CD4-positive, alpha-beta T cell treated with Interleukin-6 for 4 hours (primary cell): ENCODE data around the gene GRB7.
"Not testable (repeated sequence)": the region's sequence is repeated elsewhere in the genome, so short reads cannot be mapped to it uniquely, and the experiment has no call there.

Experiments
- DNase-seq: peaks from one replicate; pipeline ENCODE4 v3.0.0-alpha.2; 2020; ENCODE audit warnings: mixed read lengths

GRB7 gene

DNA sequence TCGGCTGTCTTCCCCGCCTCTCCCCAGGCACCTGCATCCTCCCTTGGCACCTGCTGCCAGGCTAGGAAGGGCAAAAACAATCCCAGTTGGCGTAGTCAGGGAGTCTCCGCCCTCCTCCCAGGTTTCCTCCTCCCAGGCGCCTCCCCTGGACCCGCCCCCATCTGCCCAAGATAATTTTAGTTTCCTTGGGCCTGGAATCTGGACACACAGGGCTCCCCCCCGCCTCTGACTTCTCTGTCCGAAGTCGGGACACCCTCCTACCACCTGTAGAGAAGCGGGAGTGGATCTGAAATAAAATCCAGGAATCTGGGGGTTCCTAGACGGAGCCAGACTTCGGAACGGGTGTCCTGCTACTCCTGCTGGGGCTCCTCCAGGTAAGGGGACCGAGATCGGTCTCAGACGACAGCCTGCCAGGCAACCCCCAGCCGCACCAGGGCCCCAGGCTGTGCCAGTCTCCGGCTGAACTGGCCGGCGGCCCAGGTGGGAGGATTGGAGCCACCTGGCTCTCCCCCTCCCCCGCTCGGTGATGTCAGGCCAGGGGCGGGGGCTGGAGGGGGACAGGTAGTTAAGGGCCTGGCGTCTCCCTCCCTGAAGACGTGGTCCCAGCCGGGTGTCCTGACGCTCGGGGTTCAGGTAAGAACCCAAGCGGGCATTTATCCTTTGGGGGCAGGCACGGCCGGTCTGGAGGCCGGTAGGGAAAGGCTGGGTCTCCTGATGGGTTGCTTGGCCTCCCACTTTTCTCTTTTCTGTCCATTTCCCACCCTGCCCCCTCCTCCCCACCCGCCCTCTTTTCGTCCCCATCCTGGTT is at the start of gene GRB7:
GRB7 (plus strand) TSS at position 179 of the 808 bp plus-strand sequence. CDS start 4,364 bp downstream, outside the sequence.
- peak; percentile 31 for DNase-seq

DNA sequence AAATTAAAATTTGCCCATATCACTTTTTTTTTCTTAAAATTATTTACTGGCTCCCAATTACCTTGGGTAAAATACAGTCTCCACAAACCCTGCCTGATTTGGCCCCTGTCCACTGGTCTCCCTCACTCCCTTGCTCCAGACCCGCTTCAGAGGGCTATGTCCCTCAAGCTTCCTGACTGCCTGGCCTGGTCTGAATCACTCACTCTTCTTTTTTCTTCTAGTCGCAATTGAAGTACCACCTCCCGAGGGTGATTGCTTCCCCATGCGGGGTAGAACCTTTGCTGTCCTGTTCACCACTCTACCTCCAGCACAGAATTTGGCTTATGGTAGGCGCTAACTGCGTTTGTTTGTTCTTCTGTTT is 49.3 kb upstream of the GRB7 start:
- no peak for DNase-seq

DNA sequence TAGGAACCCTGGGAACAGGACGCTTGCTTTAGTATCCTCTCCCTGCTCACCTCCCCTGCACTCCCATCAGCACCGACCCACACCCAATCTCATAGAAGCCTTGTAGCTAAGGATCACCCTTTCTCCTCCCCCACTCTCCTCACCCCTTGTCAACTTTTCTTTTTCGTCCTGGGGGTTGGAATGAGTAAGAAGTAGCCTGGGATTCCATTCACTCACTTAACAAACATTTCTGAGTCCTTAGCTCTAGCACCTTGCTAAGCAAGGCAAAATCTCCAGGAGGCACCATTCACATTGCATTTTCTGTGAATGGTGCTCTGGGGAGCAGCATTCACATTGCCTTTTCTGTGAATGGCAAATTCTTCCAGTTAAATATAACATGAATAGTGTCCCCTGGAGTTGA is 48.8 kb upstream of the GRB7 start:
- no peak for DNase-seq

DNA sequence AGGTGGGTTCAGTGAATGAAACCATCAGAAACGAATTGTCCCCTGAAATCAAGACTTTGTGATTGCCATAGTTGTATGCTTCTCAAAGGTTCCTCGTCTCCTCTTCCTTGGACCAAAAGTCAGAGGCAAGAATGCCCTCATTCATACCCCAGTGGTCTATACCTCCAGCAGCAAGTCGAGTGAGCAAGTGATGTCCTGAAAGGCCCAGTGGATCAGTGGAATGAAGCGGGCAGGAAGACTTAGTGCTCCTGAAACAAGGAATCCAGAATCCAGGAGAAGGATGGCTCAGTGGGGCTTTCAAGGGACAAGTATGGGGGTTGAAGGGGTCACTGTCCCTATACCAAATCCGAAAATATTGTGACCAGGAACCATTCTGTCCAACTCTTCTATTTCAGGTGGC is 43.1 kb upstream of the GRB7 start:
- DNase-seq: no peak

DNA sequence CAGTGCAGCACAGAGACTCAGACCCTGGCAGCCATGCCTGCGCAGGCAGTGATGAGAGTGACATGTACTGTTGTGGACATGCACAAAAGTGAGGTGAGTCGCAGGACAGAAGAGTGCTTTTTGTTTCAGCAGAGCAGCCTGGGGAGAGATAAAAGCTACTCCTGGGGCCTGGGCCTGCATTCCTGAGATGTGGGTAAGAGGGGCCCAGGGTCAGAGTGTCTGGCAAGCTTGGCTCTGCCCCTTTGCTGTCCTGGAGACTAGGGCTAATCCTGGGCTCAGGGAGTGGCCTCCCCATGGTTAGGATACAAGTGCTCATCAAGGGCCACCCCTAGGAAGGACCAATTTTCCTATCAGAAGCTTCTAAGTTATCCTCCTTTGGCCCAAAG is 42.7 kb upstream of the GRB7 start:
- no peak for DNase-seq

DNA sequence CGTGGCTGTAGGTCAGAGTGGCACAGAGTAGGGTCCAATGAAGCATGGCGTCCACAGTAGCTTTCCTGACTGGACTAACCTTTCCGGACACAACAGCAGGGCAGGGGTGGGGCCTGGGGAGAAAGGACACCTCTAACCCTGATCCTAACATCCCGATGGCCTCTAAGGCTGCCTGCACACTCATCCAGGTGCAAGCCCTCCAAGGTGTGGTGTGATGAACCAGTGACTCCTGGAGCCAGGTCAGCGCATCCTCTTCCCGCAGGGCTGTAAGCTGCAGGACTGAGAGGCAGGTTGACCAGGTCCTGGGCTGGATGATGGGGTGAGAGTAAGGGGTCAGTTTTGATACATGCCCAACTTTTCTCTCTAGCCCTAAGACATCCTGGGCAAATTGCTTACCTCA is 41.0 kb upstream of the GRB7 start:
- DNase-seq: no peak

DNA sequence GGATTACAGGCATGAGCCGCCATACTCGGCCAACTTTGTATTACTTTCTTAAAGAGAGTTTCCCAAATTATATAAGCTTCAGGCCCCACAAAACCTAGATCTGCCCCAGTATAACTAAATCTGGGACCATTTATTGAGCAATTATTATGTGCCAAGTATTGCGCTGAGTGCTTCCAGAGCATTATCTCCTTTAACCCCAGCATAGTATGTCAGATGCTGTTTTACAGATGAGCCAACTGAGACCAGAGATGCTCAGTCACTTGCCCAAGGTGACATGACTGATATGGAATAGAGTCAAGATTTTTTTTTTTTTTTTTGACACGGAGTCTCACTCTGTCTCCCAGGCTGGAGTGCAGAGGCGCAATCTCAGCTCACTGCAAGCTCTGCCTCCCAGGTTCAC is 39.8 kb upstream of the GRB7 start:
- no peak for DNase-seq

DNA sequence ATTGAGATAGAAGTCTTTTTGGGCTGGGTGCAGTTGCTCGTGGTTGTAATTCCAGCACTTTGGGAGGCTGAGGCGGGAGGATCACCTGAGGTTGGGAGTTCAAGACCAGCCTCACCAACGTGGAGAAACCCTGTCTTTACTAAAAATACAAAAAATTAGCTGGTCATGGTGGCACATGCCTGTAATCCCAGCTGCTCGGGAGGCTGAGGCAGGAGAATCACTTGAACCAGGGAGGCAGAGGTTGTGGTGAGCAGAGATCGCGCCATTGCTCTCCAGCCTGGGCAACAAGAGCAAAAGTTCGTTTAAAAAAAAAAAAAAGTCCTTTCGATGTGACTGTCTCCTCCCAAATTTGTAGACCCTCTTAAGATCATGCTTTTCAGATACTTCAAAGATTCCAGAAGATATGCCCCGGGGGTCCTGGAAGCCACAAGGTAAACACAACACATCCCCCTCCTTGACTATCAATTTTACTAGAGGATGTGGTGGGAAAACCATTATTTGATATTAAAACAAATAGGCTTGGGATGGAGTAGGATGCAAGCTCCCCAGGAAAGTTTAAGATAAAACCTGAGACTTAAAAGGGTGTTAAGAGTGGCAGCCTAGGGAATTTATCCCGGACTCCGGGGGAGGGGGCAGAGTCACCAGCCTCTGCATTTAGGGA is 38.5 kb upstream of the GRB7 start:
- DNase-seq: not testable (repeated sequence)

DNA sequence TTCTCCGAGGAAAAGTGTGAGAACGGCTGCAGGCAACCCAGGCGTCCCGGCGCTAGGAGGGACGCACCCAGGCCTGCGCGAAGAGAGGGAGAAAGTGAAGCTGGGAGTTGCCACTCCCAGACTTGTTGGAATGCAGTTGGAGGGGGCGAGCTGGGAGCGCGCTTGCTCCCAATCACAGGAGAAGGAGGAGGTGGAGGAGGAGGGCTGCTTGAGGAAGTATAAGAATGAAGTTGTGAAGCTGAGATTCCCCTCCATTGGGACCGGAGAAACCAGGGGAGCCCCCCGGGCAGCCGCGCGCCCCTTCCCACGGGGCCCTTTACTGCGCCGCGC is 38.0 kb upstream of the GRB7 start, which contains the start of gene ERBB2:
ERBB2 (plus strand) TSS at position 247 of the 330 bp plus-strand sequence. CDS start 175 bp downstream, outside the sequence.
- DNase-seq: no peak

DNA sequence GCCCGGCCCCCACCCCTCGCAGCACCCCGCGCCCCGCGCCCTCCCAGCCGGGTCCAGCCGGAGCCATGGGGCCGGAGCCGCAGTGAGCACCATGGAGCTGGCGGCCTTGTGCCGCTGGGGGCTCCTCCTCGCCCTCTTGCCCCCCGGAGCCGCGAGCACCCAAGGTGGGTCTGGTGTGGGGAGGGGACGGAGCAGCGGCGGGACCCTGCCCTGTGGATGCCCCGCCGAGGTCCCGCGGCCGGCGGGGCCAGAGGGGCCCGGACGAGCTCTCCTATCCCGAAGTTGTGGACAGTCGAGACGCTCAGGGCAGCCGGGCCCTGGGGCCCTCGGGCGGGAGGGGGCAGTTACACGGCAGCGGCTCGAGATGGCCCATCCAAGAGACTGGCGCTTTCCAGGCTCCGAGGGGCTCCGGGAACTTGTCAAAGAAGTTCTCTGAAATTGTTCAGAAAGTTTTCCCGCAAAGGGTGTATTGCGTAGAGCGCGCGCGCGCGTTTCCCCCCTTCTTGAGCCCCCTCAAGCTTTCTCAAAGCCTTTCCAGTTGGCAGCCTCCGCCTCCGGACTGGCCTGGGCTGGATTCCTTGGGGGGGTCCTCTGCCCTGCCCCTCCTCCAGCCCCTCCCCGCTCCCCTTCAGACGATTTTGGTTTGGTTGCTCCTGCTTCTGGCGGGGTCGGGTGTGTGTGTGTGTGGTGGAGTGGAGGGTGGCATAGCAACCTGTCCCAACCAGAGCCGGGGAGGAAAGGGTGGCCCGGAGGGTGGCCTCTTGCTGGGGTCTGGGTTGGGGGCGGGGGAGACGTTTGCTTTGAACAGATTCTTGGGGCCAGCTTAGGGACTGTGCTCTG is 37.4 kb upstream of the GRB7 start:
- DNase-seq: no peak

DNA sequence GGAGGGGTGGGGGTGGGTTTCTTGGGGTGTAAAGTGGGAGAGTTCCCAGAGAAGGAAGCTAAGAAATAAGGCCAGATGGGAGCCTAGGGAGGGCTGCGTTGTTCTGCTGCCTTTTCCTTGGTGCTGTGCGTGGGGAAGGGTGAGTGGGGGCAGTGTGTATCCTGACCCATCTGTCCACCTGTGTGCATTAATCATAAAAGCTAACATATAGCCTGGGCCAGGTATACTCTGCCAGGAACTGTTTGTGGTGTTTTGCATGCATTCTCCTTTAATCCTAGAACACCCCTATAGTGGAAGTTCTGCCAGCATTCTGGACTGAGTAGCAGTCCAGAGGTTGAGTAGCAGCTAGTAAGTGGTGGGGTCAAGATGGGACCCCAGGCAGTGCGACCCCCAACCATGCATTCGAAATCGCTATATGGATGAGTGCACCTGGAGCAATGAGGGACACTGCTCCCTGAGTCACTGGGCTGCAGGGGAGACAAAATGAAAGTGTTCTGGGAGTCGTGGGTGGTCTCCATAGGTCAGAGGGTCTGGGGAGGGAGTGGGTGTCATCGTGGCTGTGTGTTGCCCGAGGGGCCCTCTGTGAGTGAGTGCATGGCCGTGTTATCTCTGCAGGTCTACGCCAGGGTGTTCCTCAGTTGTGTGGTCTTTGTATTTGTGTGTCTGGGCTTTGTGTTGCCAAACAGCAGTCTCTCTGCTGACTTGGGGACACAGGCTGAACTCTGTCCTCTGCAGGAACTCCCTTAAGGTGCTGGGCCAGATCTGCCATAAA is 36.5 kb upstream of the GRB7 start:
- DNase-seq: no peak

DNA sequence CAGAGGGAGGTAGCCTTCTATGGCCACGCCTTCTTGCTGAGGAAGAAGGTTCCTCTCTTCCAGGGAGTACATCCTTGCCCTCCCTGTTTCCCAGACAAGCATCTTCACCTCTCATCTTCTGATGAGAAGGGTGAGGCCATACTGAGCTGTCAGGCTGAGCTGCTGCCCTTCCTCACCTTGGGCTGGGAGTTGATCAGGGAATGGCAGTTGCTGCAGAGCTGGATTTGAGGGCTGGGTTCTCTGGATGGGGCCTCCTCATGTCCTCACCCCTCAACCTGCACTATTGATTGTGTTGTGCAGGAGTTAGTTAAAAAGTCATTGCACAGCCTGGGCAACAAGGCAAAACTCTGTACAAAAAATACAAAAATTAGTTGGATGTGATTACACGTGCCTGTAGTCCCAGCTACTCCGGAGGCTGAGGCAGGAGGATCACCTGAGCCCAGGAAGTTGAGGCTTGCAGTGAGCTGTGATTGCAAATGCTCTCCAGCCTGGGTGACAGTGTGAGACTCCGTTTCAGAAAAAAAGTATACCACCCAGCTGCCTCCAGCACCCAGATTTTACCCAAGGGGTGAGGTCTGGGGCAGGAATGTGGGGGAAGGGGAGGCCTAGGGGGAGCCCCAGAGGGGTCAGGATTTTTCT is 35.8 kb upstream of the GRB7 start:
- no peak for DNase-seq

DNA sequence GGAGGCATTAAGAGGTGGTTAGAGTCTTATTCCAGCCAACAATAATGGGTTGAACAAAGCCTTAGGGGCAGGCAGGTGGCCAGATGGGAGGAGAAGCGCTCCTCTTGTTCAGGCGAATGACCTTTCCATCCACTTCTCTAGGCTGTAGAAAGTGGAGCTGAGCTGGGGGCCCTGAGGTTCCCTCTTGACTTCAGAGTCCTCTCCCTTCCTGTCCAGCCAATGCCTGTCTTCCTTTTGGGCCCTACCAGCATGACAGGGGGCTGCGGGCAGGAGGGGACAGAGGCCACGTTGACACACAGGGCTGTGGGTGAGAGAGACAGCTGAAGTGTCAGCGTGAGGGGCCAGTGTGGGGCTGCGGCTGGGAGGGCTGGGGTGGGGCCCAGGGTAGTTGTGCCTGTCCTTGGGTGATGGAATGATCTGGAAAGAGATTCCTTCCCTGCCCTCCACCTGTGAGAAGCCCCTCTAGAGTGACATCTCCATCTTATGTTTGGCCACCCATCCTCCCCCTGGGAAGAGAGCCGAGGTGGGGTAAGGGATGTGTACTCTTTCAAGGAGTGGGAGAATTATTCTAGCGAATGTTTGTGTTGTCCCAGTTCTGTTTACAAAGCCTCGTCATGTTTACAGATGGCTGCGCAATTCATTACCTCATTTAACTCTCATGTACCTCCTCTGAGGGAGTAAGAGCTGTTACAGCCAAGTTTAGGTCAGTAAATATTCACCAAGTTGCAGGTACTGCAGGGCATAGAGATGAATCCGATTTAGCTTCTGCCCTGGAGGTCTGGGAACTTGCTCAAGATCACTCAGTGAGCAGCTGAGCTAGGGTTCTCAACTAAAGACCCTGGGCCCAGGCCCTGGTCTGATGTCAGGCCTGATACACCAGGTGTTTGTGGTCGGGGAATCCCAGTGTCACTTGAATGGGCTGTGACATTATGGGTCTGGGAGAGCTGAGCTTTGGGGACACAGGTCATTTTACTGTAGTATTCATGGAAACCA is 34.5 kb upstream of the GRB7 start:
- DNase-seq: no peak

DNA sequence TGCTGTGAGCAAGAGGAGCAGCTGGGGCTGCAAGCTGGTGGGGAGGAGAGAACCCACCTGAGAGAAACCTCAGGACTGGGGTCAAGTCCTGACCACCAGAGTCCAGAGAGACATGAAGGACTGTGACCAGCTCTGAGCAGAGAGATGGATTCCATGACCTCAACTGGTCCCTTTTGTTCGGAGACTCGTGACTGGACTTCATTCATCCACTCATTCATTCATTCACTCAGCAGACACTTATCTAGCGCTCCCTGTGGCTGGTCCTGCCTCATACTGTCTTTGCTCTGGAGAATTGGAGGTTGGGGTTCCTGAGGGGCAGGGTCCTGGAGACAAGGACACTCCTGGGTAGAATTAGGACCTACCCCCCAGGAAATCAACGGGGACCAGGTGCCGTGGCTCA is 33.8 kb upstream of the GRB7 start:
- no peak for DNase-seq

DNA sequence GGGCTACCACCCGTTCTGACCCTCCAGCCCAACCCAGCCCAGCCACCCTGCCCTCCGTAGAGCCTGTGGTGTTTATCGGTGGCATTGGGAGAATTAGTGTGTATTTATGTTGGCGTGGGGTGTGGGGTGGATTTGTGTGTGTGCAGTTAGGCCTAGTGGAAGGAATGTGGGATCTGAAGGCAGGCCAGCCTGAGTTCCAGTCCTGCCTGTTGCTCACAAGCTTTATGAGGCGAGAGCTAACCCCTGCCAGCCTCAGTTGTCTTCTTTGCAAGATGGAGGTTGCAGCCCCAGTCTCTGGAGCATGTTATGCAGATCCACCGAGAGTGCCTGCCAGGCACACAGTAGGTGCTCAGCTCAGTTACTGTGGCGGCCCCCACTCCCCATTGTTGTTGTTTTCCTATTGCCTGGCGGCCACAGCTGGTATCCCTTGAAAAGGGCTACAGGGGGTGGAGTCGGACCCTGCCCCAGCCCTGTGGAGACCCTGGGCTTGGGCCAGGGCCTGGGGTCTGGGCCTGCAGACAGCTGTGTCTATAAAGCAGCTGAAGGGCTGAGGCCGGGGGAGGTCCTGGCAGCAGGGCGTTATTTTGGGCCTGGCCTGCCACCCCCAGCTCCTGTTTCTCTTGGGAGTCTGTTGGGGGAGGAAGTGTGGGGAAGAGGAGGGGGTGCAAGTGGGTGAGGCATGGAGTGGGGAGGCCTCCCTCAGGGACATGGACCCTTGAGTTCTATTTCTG is 32.8 kb upstream of the GRB7 start:
- DNase-seq: no peak

DNA sequence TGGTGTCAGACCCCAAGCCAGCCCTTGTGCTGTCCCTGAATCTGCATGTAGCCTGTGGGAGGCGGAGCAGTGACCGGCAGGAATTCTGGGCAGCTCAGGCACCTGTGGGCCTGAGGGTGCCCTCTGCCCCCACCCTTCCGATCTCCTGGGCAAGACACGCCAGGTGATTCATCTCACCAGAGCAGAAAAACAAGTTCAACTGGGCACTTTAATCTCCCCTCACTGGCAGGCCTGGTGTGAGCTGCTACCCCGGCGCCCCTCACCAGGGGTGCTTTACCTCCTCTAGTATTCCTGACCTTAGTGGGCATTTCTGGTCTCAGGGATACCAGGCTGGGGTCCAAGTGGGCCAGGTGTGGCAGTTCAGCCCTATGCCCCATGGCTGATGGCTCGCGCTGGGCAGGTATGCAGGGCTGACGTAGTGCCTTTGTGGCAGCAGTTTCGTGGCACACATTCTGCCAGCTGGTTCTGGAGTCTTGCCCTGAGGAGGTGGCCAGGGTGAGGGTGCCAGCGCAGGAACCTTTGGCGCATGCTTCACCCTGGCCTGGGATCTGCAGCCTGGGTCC is 31.9 kb upstream of the GRB7 start:
- no peak for DNase-seq

DNA sequence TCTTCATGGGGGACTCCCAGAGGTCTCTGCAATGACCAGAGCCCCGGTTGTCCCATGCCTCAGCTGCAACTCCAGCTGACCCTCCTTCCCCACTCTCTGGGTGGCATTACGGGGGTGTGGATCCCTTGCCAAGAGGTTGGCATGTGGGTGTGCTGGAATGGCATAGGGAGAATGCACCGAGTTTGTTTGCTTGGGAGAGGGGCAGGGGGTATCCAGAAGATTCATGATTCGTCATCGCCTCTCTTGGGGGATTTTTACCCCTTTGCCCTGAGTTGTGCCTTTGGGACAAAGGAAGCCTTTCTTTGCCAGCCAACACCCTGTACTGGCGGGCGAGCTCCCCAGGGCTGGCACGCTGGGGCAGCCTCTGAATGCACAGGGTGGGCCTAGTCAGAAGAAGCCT is 31.4 kb upstream of the GRB7 start:
- DNase-seq: no peak

DNA sequence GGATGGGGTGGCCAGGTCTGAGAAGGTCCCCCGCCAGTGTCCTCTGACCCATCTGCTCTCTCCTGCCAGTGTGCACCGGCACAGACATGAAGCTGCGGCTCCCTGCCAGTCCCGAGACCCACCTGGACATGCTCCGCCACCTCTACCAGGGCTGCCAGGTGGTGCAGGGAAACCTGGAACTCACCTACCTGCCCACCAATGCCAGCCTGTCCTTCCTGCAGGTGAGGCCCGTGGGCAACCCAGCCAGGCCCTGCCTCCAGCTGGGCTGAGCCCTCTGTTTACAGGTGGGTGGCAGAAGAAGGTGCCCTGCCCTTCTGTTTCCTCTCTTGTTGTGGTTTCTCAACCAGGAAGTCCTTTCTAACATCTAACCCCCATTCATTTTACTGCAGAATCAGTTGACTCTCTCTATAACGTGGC is 30.8 kb upstream of the GRB7 start:
- peak; percentile 39 for DNase-seq

DNA sequence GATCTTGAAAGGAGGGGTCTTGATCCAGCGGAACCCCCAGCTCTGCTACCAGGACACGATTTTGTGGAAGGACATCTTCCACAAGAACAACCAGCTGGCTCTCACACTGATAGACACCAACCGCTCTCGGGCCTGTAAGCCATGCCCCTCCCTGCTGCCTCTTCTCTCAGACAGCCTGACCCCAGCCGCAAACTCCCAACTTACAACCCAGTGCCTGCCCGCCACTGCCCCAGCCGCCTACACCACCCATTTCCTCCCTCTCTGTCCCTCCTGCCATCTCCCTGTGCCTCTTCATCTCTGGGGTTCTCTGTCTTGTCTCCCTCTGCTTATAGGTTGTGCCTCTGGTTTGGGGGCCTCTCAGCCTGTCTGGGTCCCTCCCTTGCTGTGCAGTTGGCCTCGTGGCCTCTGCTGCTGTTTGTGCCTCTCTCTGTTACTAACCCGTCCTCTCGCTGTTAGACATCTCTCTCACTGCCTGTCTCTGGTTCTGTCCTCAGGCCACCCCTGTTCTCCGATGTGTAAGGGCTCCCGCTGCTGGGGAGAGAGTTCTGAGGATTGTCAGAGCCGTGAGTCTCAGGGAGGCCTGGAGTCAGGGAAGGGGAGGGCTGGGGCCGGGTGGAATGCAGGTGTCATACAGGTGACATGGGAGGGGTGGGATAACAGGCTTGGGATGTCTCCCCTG is 28.3 kb upstream of the GRB7 start:
- DNase-seq: no peak
